AG10803 (cell line): ENCODE results near the gene GDPD4.

Experiments used
- DNase-seq: peaks from one replicate; pipeline ENCODE4 v3.0.0; 2010; ENCODE audit warnings: low read depth
- H3K4me3 ChIP-seq: 2 replicates; pipeline ENCODE4 v1.5.1; 2011; ENCODE audit warnings: mild to moderate bottlenecking, low read length, control low read depth
- TF ChIP-seq, protein P1 (sequence below): conservative IDR thresholded peaks from 2 replicates; pipeline ENCODE4 v1.5.1; 2011; ENCODE audit warnings: mild to moderate bottlenecking, low read length, control low read depth, inconsistent platforms

The GDPD4 gene

DNA sequence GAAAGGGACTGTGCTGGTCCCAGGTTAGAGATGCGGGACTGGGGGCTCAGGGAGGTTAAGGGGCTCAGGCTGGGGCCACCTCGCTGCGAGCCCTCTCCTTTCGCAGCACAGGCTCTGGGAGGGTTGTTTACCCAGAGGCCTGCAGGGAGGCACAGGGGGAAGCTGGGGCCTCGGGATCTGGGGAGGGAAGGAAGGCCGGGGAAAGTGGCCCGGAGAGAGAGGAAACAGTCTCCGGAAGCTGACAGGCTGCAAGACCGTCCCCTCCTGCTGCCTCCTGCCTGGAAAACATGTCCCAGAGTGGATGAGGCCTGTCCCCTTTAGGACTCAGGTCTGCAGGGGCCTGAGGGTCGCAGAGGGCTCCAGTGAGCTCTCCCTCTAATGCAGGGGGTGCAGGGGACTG is 128.0 kb downstream of the GDPD4 start:
- no peak for DNase-seq
- TF ChIP-seq, protein P1, sequence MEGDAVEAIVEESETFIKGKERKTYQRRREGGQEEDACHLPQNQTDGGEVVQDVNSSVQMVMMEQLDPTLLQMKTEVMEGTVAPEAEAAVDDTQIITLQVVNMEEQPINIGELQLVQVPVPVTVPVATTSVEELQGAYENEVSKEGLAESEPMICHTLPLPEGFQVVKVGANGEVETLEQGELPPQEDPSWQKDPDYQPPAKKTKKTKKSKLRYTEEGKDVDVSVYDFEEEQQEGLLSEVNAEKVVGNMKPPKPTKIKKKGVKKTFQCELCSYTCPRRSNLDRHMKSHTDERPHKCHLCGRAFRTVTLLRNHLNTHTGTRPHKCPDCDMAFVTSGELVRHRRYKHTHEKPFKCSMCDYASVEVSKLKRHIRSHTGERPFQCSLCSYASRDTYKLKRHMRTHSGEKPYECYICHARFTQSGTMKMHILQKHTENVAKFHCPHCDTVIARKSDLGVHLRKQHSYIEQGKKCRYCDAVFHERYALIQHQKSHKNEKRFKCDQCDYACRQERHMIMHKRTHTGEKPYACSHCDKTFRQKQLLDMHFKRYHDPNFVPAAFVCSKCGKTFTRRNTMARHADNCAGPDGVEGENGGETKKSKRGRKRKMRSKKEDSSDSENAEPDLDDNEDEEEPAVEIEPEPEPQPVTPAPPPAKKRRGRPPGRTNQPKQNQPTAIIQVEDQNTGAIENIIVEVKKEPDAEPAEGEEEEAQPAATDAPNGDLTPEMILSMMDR: no peak
- no peak overlapping the region for H3K4me3 ChIP-seq

GRCh38 chr11:77172666-77172982 is 128.9 kb downstream of the GDPD4 start:
- TF ChIP-seq, protein P1: no peak
- H3K4me3 ChIP-seq: no peak overlapping the region
- DNase-seq: no peak

DNA sequence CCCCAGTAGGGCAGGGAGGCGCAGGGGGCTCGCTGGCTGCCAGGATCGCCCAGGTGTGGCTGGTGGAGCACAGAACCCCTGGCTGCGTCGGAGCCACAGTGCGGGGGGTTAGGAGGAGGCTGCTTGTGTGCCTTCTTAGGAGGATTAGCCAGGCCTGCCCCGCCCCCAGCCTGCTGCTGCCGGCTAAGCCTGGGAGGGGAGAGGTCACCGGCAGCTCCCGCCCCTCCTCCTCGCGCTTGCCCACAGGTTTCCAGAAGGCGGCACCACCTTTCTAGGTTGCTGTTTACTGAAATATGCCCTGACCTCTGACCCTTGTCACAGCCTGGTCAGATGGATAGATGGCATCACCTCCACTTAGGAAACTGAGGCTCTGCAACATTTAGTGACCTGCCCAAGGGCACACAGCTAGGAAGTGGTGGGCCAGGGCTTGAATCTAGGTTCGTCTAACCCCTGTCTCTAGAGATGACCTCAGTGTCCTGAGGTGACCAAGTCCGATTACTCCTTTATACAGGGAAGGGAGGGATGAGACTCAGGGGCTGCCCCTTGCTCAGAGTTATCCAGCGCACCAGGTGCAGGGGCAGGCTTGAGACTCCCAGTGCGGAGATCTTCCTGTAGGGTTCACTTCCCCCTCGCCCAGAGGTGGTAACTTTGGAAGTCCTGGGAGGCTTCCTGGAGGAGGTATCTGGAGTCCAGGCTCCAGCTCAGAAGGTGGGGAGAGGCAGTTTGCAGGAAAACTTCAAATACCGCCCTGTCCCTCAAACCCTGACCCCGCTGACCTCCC is 129.4 kb downstream of the GDPD4 start:
- H3K4me3 ChIP-seq: no peak overlapping the region
- DNase-seq: no peak
- TF ChIP-seq, protein P1: no peak

- no peak for DNase-seq
- TF ChIP-seq, protein P1: no peak
Observed at GRCh38 chr11:77171254-77171653, 130.2 kb downstream of the GDPD4 start.

GRCh38 chr11:77170107-77170506 is 131.4 kb downstream of the GDPD4 start:
- TF ChIP-seq, protein P1: no peak
- DNase-seq: no peak
- no peak overlapping the region for H3K4me3 ChIP-seq

More at GRCh38 chr11:77171254-77171653, 130.2 kb downstream of the GDPD4 start:
- no peak overlapping the region for H3K4me3 ChIP-seq

DNA sequence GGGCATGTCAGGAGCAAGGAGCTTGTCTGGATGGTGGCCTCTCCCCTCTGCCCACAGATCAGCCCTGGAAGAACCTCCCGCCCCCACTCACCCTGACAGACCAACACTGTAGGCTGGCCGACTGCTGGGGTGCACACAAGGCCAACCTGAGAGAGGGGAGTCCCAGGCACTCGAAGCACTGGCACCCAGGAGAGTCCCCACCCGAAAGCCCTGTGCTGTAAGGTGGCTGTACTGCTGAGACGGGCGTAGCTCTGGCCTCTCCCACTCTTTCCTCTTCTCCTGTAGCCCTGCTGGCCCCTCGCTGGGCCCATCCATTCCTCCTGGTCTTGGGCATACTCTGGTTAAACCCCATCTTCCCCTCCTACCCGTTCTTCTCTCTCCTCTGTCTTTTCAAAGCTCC is 133.7 kb downstream of the GDPD4 start:
- H3K4me3 ChIP-seq: no peak overlapping the region
- DNase-seq: no peak
- TF ChIP-seq, protein P1: no peak

GRCh38 chr11:77167111-77167626 is 134.3 kb downstream of the GDPD4 start:
- DNase-seq: no peak
- TF ChIP-seq, protein P1: no peak
- no peak overlapping the region for H3K4me3 ChIP-seq
